Mesothelial cell of epicardium (in vitro differentiated cells): Measurements from ENCODE around the gene ZNF414. TPM values are rescaled to one million over a fixed set of nuclear protein-coding genes. Genes with fewer than 3 reads are reported as not detected.

Experiments used
- DNase-seq, 2 experiments: peaks; one replicate each; pipeline ENCODE4 v3.0.0; 2021; ENCODE audit warnings: low spot score in 2 of 2; ENCODE audit not compliant: unreplicated experiment in 2 of 2
- H3K27ac Mint-ChIP-seq: 2 replicates; pipeline ENCODE4 v1.8.0; 2021; ENCODE audit warnings: mixed read lengths
- H3K27me3 Mint-ChIP-seq: 2 replicates; pipeline ENCODE4 v1.8.0; 2021; ENCODE audit warnings: low read depth, mixed read lengths
- H3K36me3 Mint-ChIP-seq: 2 replicates; pipeline ENCODE4 v1.8.0; 2021; ENCODE audit warnings: mixed read lengths
- H3K4me1 Mint-ChIP-seq: 2 replicates; pipeline ENCODE4 v1.8.0; 2021; ENCODE audit warnings: mixed read lengths
- H3K4me3 Mint-ChIP-seq: 2 replicates; pipeline ENCODE4 v1.8.0; 2021; ENCODE audit warnings: mild to moderate bottlenecking, moderate library complexity, mixed read lengths
- H3K9me3 Mint-ChIP-seq: 2 replicates; pipeline ENCODE4 v1.8.0; 2021; ENCODE audit warnings: mixed read lengths
- total RNA-seq: library from RNA; stranded (reverse); gene quantifications from 3 replicates; pipeline ENCODE4 v1.2.1, GENCODE V29; 2021
- TF ChIP-seq, protein P1 (sequence below): fragments of 200-600 bp; sonication (generic); IDR thresholded peaks from one replicate; pipeline ENCODE4 v1.5.0; 2021; ENCODE audit warnings: antibody characterized with exemption; ENCODE audit not compliant: unreplicated experiment

The ZNF414 gene
- total RNA-seq, 1 donor from 2014 or later = 35.5 TPM

GRCh38 chr19:8477889-8478288 is 36.1 kb downstream of the ZNF414 start:
- H3K27me3 Mint-ChIP-seq = no peaks in the 10 kb centered on the region
- no peak overlapping the region for H3K27ac Mint-ChIP-seq
- H3K9me3 Mint-ChIP-seq = no peaks in the 10 kb centered on the region
- no peak overlapping the region for H3K4me3 Mint-ChIP-seq
- DNase-seq = no peak
- TF ChIP-seq, protein P1, sequence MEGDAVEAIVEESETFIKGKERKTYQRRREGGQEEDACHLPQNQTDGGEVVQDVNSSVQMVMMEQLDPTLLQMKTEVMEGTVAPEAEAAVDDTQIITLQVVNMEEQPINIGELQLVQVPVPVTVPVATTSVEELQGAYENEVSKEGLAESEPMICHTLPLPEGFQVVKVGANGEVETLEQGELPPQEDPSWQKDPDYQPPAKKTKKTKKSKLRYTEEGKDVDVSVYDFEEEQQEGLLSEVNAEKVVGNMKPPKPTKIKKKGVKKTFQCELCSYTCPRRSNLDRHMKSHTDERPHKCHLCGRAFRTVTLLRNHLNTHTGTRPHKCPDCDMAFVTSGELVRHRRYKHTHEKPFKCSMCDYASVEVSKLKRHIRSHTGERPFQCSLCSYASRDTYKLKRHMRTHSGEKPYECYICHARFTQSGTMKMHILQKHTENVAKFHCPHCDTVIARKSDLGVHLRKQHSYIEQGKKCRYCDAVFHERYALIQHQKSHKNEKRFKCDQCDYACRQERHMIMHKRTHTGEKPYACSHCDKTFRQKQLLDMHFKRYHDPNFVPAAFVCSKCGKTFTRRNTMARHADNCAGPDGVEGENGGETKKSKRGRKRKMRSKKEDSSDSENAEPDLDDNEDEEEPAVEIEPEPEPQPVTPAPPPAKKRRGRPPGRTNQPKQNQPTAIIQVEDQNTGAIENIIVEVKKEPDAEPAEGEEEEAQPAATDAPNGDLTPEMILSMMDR = no peak
- H3K4me1 Mint-ChIP-seq = no peaks in the 10 kb centered on the region
- peaks cover 33% of the 10 kb centered on the region for H3K36me3 Mint-ChIP-seq

- no peaks in the 10 kb centered on the region for H3K9me3 Mint-ChIP-seq
- TF ChIP-seq, protein P1 = no peak
- H3K4me3 Mint-ChIP-seq = no peak overlapping the region
- no peak for DNase-seq
- H3K36me3 Mint-ChIP-seq = peaks cover 31% of the 10 kb centered on the region
- H3K27ac Mint-ChIP-seq = no peak overlapping the region
- H3K27me3 Mint-ChIP-seq = no peaks in the 10 kb centered on the region
- H3K4me1 Mint-ChIP-seq = no peaks in the 10 kb centered on the region
Observed at GRCh38 chr19:8476524-8476923, 37.4 kb downstream of the ZNF414 start.

DNA sequence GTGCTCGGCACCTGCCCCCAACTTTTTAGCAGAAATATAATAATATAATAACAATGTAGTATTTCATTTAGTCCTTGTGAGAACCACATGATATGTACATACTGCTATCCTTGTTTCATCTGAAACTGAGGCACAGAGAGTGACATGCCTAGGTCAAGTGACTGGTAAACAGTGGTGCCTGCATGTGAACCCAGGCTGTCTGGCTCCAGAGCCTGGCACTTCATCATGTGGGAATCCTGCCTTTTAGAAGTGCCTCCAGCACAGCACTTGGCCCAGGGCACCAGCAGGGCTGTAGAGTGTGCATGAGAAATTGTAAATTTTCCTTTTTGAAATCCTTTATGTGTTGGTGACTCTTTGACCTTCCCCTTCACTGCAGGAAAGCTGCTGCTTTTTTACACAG is 39.0 kb downstream of the ZNF414 start:
- Mint-ChIP-seq H3K27me3 (no peaks in the 10 kb centered on the region), H3K4me1 (no peaks in the 10 kb centered on the region), H3K36me3 (peaks cover 40% of the 10 kb centered on the region), H3K4me3 (no peak overlapping the region), H3K27ac (peak overlapping the region; percentile 25), H3K9me3 (no peaks in the 10 kb centered on the region)
- TF ChIP-seq, protein P1 = no peak
- no peak for DNase-seq

DNA sequence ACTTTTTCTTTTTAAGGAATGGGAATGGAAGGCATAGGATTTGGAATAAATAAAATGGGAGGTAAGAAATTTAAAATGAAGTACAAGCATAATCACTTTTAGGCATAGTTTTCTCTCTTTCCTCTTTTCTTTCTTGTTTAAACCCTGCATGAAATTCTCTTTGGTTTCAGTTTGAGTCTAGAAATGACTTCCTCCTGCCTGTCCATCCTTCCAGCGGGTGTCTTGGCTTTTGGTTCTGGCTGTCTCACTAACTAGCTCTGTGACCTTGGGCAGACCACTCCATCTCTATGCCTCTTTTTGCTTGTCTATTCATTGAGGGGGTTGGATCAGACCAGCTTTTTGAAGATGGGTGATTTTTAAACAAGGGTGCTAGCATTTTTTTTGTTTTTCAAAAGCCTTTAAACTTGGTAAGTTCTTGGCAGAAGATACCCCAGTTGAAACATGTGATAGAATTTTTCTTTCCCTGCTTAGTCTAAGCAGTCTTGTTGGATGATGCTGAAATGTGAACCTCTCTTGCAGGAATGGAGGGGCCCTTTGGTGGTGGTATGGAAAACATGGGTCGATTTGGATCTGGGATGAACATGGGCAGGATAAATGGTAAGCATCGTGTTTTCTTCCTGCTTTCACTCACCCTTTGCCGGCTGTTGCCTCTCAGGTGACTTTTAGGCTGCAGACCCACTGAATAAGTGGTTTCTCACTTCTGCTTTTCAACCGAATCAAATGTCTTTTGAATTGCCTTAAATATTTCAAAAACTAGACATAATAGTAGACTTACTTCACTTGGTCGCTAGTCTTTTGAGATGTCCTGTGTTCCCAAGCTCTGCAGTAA is 40.1 kb downstream of the ZNF414 start:
- Mint-ChIP-seq H3K36me3 (peaks cover 50% of the 10 kb centered on the region), H3K9me3 (no peaks in the 10 kb centered on the region), H3K4me1 (peaks cover 6% of the 10 kb centered on the region), H3K27ac (no peak overlapping the region), H3K4me3 (no peak overlapping the region), H3K27me3 (no peaks in the 10 kb centered on the region)
- TF ChIP-seq, protein P1 = no peak
- no peak for DNase-seq

GRCh38 chr19:8469613-8470368 is 44.2 kb downstream of the ZNF414 start:
- Mint-ChIP-seq H3K4me1 (peaks cover 6% of the 10 kb centered on the region), H3K36me3 (peaks cover 67% of the 10 kb centered on the region), H3K9me3 (no peaks in the 10 kb centered on the region), H3K27me3 (no peaks in the 10 kb centered on the region), H3K4me3 (no peak overlapping the region), H3K27ac (no peak overlapping the region)
- TF ChIP-seq, protein P1 = no peak
- DNase-seq = no peak
